K562 (cell line): ENCODE data around the gene MMP10. TPM values are rescaled to one million over a fixed set of nuclear protein-coding genes. Genes with fewer than 3 reads are reported as not detected.

Experiments used
- ATAC-seq: fragments of 200-7000 bp; cut with Tn5 transposase; 3 replicates; pipeline ENCODE4 v1.9.1; 2020; ENCODE audit warnings: moderate library complexity
- BruUV-seq: library from RNA; stranded (reverse); fragments of 400-500 nt; replicated peaks from 2 replicates; lab custom pipeline; 2021; lab: Mats Ljungman, UMichigan
- CTCF ChIA-PET: fragments of 300-600 bp; formaldehyde crosslinking; extraction: SDS; loops from one replicate; lab custom pipeline; 2021; ENCODE audit warnings: low intra/inter-chr PET ratio; lab: Yijun Ruan, JAX
- POLR2A ChIA-PET: fragments of 300-600, 350-650 bp; sonication (Branson Sonifier 250); formaldehyde crosslinking; extraction: SDS; loops from one replicate; lab custom pipeline; 2021; ENCODE audit warnings: antibody characterized with exemption, inconsistent platforms; lab: Yijun Ruan, JAX
- DNase-seq, 4 experiments: peaks; one replicate each; pipeline versions ENCODE4 v3.0.0 to v3.0.0-alpha.2; 2011 to 2018; ENCODE audit warnings: low spot score in 3 of 4, mixed read lengths in 3 of 4; ENCODE audit errors: extremely low read depth in 1 of 4
- FAIRE-seq: peaks from 2 replicates; lab custom pipeline; 2011; peaks lifted over from hg19 to GRCh38; lab: Jason Lieb, UNC
- H2AFZ ChIP-seq: 2 replicates; pipeline ENCODE4 v1.6.0; 2011; ENCODE audit warnings: low read depth, low read length, control low read depth, inconsistent platforms
- H3K27ac ChIP-seq: fragments of 200-600 bp; 3 replicates; pipeline ENCODE4 v1.8.0; 2011; ENCODE audit warnings: low read depth, mild to moderate bottlenecking, control low read depth, inconsistent platforms, low read length, moderate library complexity, mixed read lengths; ENCODE audit errors: extremely low read depth
- H3K27me3 ChIP-seq, 2 experiments: fragments of 300-600 bp in 1 of 2; 2 replicates in 1 of 2; 3 replicates in 1 of 2; pipeline versions ENCODE4 v1.6.0 to v1.8.0; 2011; ENCODE audit warnings: inconsistent platforms in 2 of 2, low read length in 2 of 2, mild to moderate bottlenecking in 1 of 2, mixed read lengths in 1 of 2, moderate library complexity in 1 of 2; ENCODE audit not compliant: control insufficient read depth in 2 of 2, insufficient read depth in 2 of 2
- H3K36me3 ChIP-seq: fragments of 300-600 bp; 3 replicates; pipeline ENCODE4 v1.8.0; 2011; ENCODE audit warnings: mild to moderate bottlenecking, low read length, inconsistent platforms; ENCODE audit not compliant: control insufficient read depth, insufficient read depth
- H3K4me1 ChIP-seq, 2 experiments: fragments of 200-600 bp in 1 of 2; replicated peaks in 1 of 2; 2 replicates in 1 of 2; 3 replicates in 1 of 2; pipeline versions ENCODE4 v1.5.1 to v1.8.0; 2011; ENCODE audit warnings: inconsistent platforms in 2 of 2, low read length in 2 of 2, mild to moderate bottlenecking in 1 of 2, mixed read lengths in 1 of 2, moderate library complexity in 1 of 2; ENCODE audit not compliant: control insufficient read depth in 2 of 2, insufficient read depth in 2 of 2
- H3K4me2 ChIP-seq: 2 replicates; pipeline ENCODE4 v1.6.1; 2011; ENCODE audit warnings: low read length, control low read depth, inconsistent platforms, mixed read lengths; ENCODE audit not compliant: insufficient read depth
- H3K4me3 ChIP-seq: fragments of 200-600 bp; sonication (generic), shearing (Covaris generic); 2 replicates; pipeline ENCODE4 v1.5.1; 2016; ENCODE audit warnings: control low read depth, inconsistent platforms
- H3K79me2 ChIP-seq: fragments of 200-600 bp; 3 replicates; pipeline ENCODE4 v1.8.0; 2011; ENCODE audit warnings: low read length, inconsistent platforms; ENCODE audit not compliant: control insufficient read depth, insufficient read depth
- H3K9ac ChIP-seq, 2 experiments: 2 replicates each; pipeline versions ENCODE4 v1.6.0 to v1.6.1; 2011; ENCODE audit warnings: low read depth in 2 of 2, low read length in 2 of 2, control low read depth in 1 of 2, inconsistent platforms in 1 of 2, mild to moderate bottlenecking in 1 of 2, mixed read lengths in 1 of 2; ENCODE audit not compliant: insufficient read depth in 1 of 2
- H3K9me1 ChIP-seq: one replicate; pipeline ENCODE4 v1.6.0; 2011; ENCODE audit warnings: inconsistent platforms, mild to moderate bottlenecking, low read length, moderate library complexity; ENCODE audit not compliant: control insufficient read depth, insufficient read depth
- H3K9me3 ChIP-seq: replicated peaks from 2 replicates; pipeline ENCODE4 v1.5.1; 2011; ENCODE audit warnings: low read depth, low read length, inconsistent platforms; ENCODE audit not compliant: control insufficient read depth, insufficient read depth
- H4K20me1 ChIP-seq: replicated peaks from 2 replicates; pipeline ENCODE4 v1.6.1; 2011; ENCODE audit warnings: low read length, inconsistent platforms, mixed read lengths; ENCODE audit not compliant: control insufficient read depth, insufficient read depth
- CTCF ChIP-seq, 3 experiments: IDR thresholded peaks in 2 of 3; conservative IDR thresholded peaks in 1 of 3; 2 replicates each; pipeline ENCODE4 v1.5.1; 2011 to 2012; ENCODE audit warnings: low read length in 3 of 3, mild to moderate bottlenecking in 3 of 3, control low read depth in 2 of 3, improper control_type of control experiment in 1 of 3, inconsistent platforms in 1 of 3, low read depth in 1 of 3, mixed read lengths in 1 of 3, moderate library complexity in 1 of 3; ENCODE audit not compliant: insufficient read depth in 2 of 3
- KDM4B ChIP-seq, 2 experiments: fragments of 450-650 bp in 1 of 2; sonication (generic) in 1 of 2; IDR thresholded peaks; 2 replicates each; pipeline ENCODE4 v1.6.1; 2016 to 2017; ENCODE audit warnings: borderline replicate concordance in 2 of 2, antibody characterized with exemption in 1 of 2, low read depth in 1 of 2, mild to moderate bottlenecking in 1 of 2
- WGBS: fragments of 100-300 bp; shearing (Covaris generic); methylation state at CpG from one replicate; pipeline ENCODE4 v1.1.6; 2016; ENCODE audit warnings: low coverage, mixed read lengths; ENCODE audit not compliant: insufficient coverage; ENCODE audit errors: missing lambda C conversion rate; 5-methylcytosine and 5-hydroxymethylcytosine counted together
- in situ Hi-C: fragments of 300-500 bp; cut with MboI; formaldehyde crosslinking; loops from 4 replicates; pipeline ENCODE4 v1.15.0; 2018; ENCODE audit warnings: inconsistent platforms, mixed read lengths
- intact Hi-C: fragments of 100-400 bp; cut with micrococcal nuclease; formaldehyde crosslinking; loops from 2 replicates; pipeline ENCODE4 v1.14.2; 2022
- polyA plus RNA-seq, 8 experiments: library from polyadenylated mRNA; depleted of rRNA in 4 of 8; stranded (reverse) in 5 of 8; unstranded in 3 of 8; fragments of >200 nt; fragmentation: Nextera tagmentation in 2 of 8; fragmentation: Illumina TruSeq in 1 of 8; extraction: Ambion mirVana in 2 of 8; extraction: Trizol in 1 of 8; gene quantifications; 2 replicates each; pipeline versions ENCODE4 v1.2.1 to v1.2.3, GENCODE V29; 2011 to 2014; ENCODE audit warnings: inconsistent platforms in 1 of 8, missing spikeins in 1 of 8
- total RNA-seq, 7 experiments: library from RNA; depleted of rRNA in 6 of 7; stranded (reverse); fragments of >200 nt in 6 of 7; fragmentation: Illumina TruSeq in 2 of 7; extraction: Trizol in 2 of 7; gene quantifications; 2 replicates each; pipeline versions ENCODE4 v1.2.1 to v1.2.3, GENCODE V29; 2011 to 2021; ENCODE audit warnings: low replicate concordance in 1 of 7
- TF ChIP-seq, protein P1 (sequence below): fragments of 250-450 bp; sonication (Bioruptor Pico); IDR thresholded peaks from 2 replicates; pipeline ENCODE4 v1.8.0; 2022; ENCODE audit warnings: moderate library complexity, mild to moderate bottlenecking, inconsistent platforms

Gene MMP10
- total and polyA plus RNA-seq, 9 of the 15 experiments (the other 6 are each of a cell fraction or from before 2014, with no cell fraction given) = not detected

DNA sequence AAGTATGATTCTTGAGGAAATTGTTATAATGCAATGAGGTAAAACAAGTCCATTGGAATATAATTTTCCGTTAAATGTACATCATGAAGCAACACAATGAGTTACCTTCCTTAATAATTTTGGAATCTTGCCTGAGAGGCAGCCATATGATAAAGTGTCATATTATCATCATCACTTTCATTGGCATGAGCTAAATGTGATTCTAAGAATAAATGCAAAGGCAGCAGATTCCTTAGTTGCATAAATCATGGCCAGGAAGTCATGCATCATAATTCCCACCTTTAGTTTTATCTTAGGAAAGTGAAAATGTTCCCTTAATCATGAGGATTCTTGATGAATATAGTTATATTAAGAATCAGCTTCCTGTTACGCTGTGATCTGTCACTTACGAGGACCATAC, 31.8 kb upstream of the MMP10 start:
- H3K4me3 ChIP-seq = no peak overlapping the region
- H3K9me3 ChIP-seq = no peaks in the 10 kb centered on the region
- H3K27ac ChIP-seq = no peak overlapping the region
- H3K4me1 ChIP-seq = no peaks in the 10 kb centered on the region; a peak in 1 of 5 replicates
- no peak for ATAC-seq
- TF ChIP-seq, protein P1, sequence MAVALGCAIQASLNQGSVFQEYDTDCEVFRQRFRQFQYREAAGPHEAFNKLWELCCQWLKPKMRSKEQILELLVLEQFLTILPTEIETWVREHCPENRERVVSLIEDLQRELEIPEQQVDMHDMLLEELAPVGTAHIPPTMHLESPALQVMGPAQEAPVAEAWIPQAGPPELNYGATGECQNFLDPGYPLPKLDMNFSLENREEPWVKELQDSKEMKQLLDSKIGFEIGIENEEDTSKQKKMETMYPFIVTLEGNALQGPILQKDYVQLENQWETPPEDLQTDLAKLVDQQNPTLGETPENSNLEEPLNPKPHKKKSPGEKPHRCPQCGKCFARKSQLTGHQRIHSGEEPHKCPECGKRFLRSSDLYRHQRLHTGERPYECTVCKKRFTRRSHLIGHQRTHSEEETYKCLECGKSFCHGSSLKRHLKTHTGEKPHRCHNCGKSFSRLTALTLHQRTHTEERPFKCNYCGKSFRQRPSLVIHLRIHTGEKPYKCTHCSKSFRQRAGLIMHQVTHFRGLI = no peak
- intact Hi-C loops (no loop called here), in situ Hi-C loops (no loop called here)
- H4K20me1 ChIP-seq = no peaks in the 10 kb centered on the region
- H3K9ac ChIP-seq = no peak overlapping the region
- BruUV-seq = no TSS peak
- CTCF ChIA-PET = no interaction called here
- FAIRE-seq = no peak
- H3K9me1 ChIP-seq = no peaks in the 10 kb centered on the region
- no peaks in the 10 kb centered on the region for H3K36me3 ChIP-seq
- H3K27me3 ChIP-seq = no peaks in the 10 kb centered on the region
- no peak overlapping the region for H3K4me2 ChIP-seq
- no peak overlapping the region for H2AFZ ChIP-seq
- WGBS = 0% methylated on average over 3 of the region's 3 CpGs
- POLR2A ChIA-PET = no interaction called here
- no peaks in the 10 kb centered on the region for H3K79me2 ChIP-seq
- DNase-seq = no peak

DNA sequence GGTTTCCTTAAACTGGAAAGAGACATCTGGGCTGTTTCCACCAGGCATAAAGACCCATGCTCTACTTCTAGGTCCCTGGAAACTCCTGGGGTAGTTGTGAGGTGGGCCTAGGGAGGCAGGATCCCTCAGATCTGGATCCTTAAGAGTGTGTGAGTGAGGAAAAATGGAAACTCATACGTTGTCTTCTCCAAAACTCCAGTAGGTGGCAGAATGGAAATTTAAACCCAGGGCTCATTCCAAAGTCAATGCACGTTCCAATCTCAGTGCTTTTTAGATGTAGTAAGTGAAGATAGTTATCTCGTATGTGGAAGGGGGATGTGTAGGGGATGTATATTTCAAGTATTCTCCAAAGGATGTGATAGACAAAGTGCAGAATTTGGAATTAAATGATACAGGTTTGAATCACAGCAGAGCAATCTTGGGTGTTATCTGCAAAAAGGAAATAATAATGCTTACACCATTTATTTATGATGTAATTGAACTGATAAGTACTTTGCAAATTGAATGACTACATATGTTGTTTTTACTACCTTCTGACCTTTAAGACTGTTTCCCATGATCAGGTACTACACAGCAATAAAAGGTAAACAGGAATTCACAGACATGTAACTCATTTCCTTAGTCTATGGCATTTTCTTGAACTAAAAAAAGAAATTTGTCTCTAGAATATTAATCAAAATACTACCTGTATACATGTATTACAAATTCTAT, 30.7 kb upstream of the MMP10 start:
- Histone ChIP-seq H3K9me3 (no peaks in the 10 kb centered on the region), H3K27ac (no peak overlapping the region), H3K79me2 (no peaks in the 10 kb centered on the region), H3K4me3 (no peak overlapping the region), H3K4me2 (no peak overlapping the region), H3K4me1 (no peaks in the 10 kb centered on the region; a peak in 1 of 5 replicates), H3K9ac (no peak overlapping the region), H2AFZ (no peak overlapping the region), H4K20me1 (no peaks in the 10 kb centered on the region), H3K27me3 (no peaks in the 10 kb centered on the region), H3K9me1 (no peaks in the 10 kb centered on the region), H3K36me3 (no peaks in the 10 kb centered on the region)
- ChIA-PET POLR2A (no interaction called here), CTCF (no interaction called here)
- ATAC-seq (0 out of 3 replicates have a peak, but pooled peaks have one; percentile 35), DNase-seq (no peak), FAIRE-seq (no peak)
- 0% methylated on average over 3 of the region's 3 CpGs for WGBS
- intact Hi-C loops = no loop called here
- BruUV-seq = no TSS peak
- in situ Hi-C loops = no loop called here
- TF ChIP-seq KDM4B (IDR thresholded peaks at IDR 0.05; ENCODE audit: borderline replicate concordance in 2 of 2, low read depth in 1 of 2) = no peak
- TF ChIP-seq CTCF (IDR thresholded peaks at IDR 0.05 in 2 of 3, conservative IDR thresholded peaks at IDR 0.05 in 1 of 3; ENCODE audit: insufficient read depth in 2 of 3, low read depth in 1 of 3, low read length in 3 of 3) = peak in 2 of 3 experiments; percentile 16 to 26; a peak in 1 of 6 replicates
